ENCODE data around the gene ZNF106.
A peak's percentile ranks its signal among the peaks of the same experiment; 100 is the strongest.

DNA sequence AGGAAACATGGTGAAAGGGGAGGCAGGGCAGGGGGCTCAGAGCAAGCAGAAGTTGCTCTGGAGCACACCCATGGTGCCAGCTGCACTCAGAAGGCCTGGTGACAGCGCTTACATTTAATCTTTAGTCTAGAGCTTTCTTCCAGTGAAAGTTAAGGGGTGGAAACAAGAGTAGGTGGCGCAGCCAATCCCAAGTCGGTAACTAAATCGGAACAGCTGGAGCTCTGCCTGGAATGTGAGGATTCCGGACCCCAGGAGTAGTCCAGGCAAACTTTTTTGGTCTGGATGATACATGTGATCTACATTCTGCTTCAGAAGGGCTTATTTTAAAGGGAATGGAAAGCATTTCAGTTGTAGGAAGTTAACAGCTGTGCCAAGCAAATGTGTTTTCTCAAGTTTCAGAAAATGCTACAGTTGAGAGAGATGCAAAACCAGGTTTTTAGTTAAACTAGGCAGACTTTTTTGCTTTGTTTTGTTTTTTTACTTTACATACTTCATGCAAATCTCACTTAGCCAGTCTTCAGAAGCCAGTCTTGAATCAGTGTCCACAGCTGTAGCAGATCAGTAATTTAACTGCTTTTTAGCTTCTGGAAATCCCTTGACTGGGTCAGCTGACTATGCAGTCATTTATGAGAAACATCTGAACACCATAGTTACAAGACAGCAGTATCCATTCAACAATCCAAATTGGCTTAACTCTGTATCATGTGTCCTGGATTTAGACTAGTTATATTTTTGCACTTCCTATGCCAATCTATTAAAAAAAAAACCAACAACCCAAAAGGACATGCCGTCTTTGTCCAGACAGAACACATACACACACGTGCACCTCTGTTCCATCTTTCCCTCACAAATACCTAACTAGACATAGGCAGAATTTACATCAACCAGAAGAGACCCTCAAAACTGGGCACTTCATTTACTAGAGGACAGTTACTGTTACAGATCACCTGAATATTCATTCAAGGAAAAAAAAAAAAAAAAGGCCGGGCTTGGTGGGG, 33.2 kb downstream of the ZNF106 start:
- TF ChIP-seq, protein P1, sequence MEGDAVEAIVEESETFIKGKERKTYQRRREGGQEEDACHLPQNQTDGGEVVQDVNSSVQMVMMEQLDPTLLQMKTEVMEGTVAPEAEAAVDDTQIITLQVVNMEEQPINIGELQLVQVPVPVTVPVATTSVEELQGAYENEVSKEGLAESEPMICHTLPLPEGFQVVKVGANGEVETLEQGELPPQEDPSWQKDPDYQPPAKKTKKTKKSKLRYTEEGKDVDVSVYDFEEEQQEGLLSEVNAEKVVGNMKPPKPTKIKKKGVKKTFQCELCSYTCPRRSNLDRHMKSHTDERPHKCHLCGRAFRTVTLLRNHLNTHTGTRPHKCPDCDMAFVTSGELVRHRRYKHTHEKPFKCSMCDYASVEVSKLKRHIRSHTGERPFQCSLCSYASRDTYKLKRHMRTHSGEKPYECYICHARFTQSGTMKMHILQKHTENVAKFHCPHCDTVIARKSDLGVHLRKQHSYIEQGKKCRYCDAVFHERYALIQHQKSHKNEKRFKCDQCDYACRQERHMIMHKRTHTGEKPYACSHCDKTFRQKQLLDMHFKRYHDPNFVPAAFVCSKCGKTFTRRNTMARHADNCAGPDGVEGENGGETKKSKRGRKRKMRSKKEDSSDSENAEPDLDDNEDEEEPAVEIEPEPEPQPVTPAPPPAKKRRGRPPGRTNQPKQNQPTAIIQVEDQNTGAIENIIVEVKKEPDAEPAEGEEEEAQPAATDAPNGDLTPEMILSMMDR (IDR thresholded peaks at IDR 0.05) = no peak
- peak in 1 of 2 donors; percentile 73 for TF ChIP-seq POLR2A (IDR thresholded peaks at IDR 0.05)

All from adrenal gland (tissue), 5 donors.